ENCODE measurements around the gene DCTN2. TPM values are rescaled to one million over a fixed set of nuclear protein-coding genes. Genes with fewer than 3 reads are reported as not detected.

Gene DCTN2
- total RNA-seq, 1 donor from 2014 or later = 65.8 TPM

DNA sequence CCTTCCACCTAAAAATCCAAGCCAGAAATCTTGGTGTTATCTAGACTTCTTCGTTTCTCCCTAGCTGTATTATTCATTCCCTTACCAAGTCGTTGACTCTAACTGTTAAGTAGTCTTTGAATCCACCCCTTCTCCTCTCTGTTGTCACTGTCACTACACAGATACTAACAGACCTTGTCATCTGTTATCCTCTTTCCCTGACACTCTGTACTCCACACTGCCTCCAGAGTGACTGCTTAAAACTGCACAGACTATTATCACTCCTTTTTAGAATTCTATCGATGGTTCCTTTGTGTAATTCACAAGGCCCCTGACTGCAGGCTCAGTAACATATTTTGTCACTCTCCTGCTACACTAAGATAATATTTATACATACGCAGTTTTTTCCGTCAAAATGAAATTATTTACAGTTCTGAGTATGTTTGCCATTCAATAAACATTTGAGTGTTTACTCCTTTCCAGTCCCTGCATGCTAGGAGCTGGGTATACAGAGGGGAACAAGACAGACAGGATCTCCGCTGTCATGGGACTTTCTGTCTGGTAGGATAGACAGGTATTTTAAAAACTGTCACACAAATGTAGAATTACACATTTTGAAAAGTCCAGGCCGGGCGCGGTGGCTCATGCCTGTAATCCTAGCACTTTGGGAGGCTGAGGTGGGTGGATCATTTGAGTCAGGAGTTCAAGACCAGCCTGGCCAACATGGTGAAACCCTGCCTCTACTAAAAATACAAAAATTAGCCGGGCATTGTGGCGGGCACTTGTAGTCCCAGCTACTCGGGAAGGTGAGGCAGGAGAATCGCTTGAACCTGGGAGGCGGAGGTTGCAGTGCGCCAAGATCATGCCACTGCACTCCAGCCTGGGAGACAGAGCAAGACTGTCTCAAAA lies 55.4 kb downstream of the DCTN2 start:
- peaks cover 25% of the 10 kb centered on the region for H3K36me3 ChIP-seq (ENCODE audit: control insufficient read depth, insufficient read depth, low read length)
- FAIRE-seq (no peak), DNase-seq (ENCODE audit: low read depth) (no peak)
- H3K27me3 ChIP-seq (ENCODE audit: control insufficient read depth, insufficient read depth, low read length) = no peaks in the 10 kb centered on the region
- no peak overlapping the region for H3K4me3 ChIP-seq (ENCODE audit: low read depth, low read length)
- TF ChIP-seq CTCF (IDR thresholded peaks at IDR 0.05; ENCODE audit: insufficient read depth, low read length, severe bottlenecking) = no peak

DNA sequence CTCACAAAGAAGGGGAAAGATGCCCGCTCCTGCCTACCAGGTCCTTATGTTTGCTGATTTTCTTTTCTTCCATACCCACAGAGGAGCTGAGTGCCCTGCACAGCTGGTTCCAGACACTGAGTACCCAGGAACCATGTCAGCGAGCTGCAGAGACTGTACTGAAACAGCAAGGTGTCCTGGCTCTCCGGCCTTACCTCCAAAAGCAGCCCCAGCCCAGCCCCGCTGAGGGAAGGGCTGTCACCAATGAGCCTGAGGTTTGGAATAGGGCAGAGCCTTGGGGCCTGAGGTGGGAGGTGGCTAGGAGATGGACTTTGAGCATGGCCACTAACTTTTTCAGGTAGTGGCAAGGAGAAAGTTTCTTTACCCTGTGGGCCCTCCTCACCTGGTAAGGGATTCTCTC lies 56.9 kb downstream of the DCTN2 start:
- Histone ChIP-seq H3K4me3 (ENCODE audit: low read depth, low read length) (no peak overlapping the region), H3K36me3 (ENCODE audit: control insufficient read depth, insufficient read depth, low read length) (peaks cover 24% of the 10 kb centered on the region), H3K27me3 (ENCODE audit: control insufficient read depth, insufficient read depth, low read length) (no peaks in the 10 kb centered on the region)
- FAIRE-seq (no peak), DNase-seq (ENCODE audit: low read depth) (no peak)
- no peak for TF ChIP-seq CTCF (IDR thresholded peaks at IDR 0.05; ENCODE audit: insufficient read depth, low read length, severe bottlenecking)

DNA sequence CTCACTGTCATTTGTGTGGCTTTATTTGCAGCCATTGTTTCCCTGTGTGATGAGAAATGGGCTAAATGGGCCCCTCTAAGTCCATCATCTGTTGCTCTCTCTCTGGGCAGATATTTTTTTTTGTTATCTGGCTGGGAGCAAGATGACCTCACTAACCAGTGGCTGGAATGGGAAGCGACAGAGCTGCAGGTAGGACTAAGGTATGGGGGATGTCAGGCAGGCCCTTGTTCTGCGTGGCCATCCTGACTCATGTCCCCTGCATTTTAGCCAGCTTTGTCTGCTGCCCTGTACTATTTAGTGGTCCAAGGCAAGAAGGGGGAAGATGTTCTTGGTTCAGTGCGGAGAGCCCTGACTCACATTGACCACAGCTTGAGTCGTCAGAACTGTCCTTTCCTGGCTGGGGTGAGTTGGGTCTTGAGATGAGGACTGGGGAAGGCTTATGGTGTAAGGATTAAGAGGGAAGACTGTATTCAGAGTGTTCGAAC lies 57.8 kb downstream of the DCTN2 start:
- peak overlapping the region; percentile 76 for H3K4me3 ChIP-seq (ENCODE audit: low read depth, low read length)
- H3K36me3 ChIP-seq (ENCODE audit: control insufficient read depth, insufficient read depth, low read length) = peaks cover 24% of the 10 kb centered on the region
- TF ChIP-seq CTCF (IDR thresholded peaks at IDR 0.05; ENCODE audit: insufficient read depth, low read length, severe bottlenecking) = no peak
- H3K27me3 ChIP-seq (ENCODE audit: control insufficient read depth, insufficient read depth, low read length) = no peaks in the 10 kb centered on the region
- no peak for DNase-seq (ENCODE audit: low read depth)
- no peak for FAIRE-seq

- no peaks in the 10 kb centered on the region for H3K27me3 ChIP-seq (ENCODE audit: control insufficient read depth, insufficient read depth, low read length)
- H3K36me3 ChIP-seq (ENCODE audit: control insufficient read depth, insufficient read depth, low read length) = peaks cover 24% of the 10 kb centered on the region
- peak overlapping the region; percentile 76 for H3K4me3 ChIP-seq (ENCODE audit: low read depth, low read length)
- TF ChIP-seq CTCF (IDR thresholded peaks at IDR 0.05; ENCODE audit: insufficient read depth, low read length, severe bottlenecking) = no peak
- DNase-seq (ENCODE audit: low read depth) = no peak
- no peak for FAIRE-seq
These were observed 58.4 kb downstream of the DCTN2 start for GRCh38 chr12:57488402-57489156.

- H3K4me3 ChIP-seq (ENCODE audit: low read depth, low read length) = peak within 1 kb of the TSS; percentile 76
- H3K36me3 ChIP-seq (ENCODE audit: control insufficient read depth, insufficient read depth, low read length) = peaks cover 23% of the 10 kb centered on the region
- no peaks in the 10 kb centered on the region for H3K27me3 ChIP-seq (ENCODE audit: control insufficient read depth, insufficient read depth, low read length)
- peak; percentile 14 for TF ChIP-seq CTCF (IDR thresholded peaks at IDR 0.05; ENCODE audit: insufficient read depth, low read length, severe bottlenecking)
- FAIRE-seq (no peak), DNase-seq (ENCODE audit: low read depth) (peak; percentile 97)
These were observed 59.2 kb downstream of the DCTN2 start, which contains the start of gene MARS1 for GRCh38 chr12:57487597-57488401. TSS of gene MARS1 (plus strand) at chr12:57488068. CDS start at chr12:57488091, 23 bp downstream.

All from bronchial epithelial cell (primary cell).